Hepatic stellate cell (primary cell): ENCODE results near the gene ELF5.
A peak's percentile ranks its signal among the peaks of the same experiment; 100 is the strongest.

ENCODE experiments used
- DNase-seq: peaks from one replicate; pipeline ENCODE4 v3.0.0; 2011; ENCODE audit warnings: low spot score

The ELF5 gene

DNA sequence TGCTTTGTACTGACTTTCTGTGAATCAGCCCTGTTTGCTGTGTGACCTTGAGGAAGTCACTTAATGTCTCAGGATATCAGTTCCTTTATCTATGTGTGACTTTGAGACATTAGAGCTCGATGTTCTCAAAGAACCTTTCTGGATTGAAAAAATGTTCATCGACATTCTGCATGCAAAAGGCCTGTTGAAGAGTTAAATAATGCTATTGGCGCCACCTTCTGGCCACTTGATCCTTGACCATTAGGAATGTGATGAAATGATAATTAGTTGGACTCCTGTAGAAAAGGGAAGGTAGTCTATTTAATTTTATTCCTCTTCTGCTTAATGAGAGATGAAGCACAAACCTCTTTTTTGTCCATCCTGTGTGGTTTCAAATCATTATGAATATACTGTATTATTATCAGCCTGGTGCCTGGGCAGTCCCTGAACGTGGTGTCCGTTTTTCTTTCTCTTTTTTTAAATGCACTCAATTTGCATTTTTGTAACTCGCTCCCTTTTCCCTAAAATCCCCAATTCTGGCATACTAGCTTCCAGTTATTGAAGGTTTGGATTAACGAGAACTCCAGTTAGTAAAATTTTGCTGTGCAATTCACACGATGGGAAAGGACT is 20.7 kb downstream of the ELF5 start:
- DNase-seq = peak; percentile 52

DNA sequence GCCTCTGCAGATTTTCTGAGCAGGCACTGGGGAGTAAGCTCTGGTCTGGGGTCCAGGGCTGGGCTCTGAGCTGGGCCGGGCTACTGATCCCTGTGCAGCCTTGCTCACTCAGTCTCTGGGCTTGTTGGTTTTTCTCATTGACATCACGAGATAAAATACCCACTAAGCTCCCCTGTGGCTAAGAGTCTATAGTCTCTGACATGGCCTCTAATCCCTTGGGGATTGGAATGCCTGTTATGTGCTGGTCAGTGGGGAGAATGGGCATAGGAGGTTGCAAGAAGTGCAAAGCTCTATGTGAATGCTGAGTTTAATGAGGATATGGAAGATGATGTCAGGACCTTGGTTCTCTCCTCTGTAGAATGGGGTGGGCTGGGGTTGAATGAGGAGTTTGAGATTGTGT is 23.3 kb downstream of the ELF5 start:
- DNase-seq = no peak

DNA sequence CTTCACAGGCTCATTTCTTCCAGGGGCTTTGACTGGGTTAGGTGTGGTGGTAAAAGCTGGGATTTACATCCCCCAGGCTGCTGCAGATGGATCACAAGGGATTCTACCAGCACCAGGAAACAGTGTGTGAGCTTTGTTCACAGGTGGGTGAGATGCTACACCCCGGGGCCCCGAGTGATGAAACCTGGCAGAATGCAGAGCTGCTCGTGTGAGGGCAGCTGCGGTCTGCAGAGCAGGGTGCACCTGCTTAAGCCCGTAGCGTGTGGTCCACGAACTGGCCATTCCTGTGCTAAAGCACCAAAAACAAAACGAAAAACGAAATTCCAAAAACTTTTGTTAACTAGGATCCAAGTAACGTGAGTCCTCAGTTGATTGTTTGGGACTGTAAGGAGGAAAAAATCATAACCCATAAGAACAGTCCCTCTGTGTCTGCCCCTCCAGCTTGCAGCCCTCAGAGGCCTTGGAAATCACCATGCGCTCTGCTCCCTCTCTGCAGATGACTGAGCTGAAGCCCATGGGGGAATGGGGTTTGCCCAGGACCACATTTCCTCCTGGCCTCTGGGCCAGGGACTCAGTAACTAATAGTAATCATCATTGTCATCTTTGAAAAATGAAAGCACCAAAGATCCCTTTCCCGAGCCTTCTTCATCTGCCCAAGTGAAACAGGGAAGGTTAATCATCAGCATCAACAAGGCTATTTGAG is 24.6 kb downstream of the ELF5 start:
- no peak for DNase-seq

DNA sequence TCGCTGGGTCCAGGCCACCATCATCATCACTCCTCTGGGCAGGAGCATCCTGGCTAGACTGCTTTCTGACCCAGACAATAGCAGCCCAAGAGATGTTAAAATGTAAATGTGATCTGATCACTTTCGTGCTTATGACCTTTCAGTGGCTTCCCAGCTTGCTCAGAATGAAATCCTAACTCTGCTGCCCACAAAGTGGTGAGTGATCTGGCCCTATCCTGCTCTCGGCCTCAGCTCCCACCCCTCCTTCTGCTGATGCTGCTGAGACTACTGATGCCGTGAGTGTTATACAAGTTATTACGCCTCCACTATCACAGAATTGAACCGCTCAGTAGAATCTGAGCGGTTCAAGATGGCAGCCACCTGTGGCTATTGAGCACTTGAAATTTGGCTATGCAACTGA is 26.2 kb downstream of the ELF5 start:
- no peak for DNase-seq

DNA sequence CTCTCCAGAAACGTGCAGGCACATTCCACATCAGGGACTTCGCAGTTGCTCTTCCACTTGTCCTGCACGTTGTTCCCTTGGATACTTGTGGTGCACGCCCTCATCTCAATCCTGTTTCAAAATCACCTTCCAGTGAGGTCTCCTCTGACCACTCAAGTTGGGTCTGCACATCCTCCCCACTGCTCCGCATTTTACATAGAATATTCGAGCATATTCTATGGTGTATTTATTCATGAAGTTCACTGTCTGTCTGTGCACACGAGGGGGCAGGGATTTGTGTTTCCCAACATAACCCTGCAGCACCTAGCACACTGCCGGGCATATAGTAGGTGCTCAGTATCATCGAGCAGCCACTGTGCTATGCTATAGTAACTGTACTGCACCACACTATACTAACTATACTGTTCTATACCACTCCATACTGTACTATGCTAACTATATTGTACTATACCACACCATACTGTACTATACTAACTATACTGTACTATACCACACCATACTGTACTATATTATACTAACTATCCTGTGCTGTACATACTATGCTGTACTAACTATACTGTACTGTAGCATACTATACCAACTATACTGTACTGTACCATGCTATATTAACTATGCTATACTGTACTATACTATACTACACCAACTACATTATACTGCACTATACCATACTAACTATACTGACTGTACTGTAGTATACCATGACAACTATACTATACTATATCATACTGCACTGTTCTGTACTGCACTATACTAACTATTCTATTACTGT is 30.3 kb downstream of the ELF5 start:
- DNase-seq = no peak

DNA sequence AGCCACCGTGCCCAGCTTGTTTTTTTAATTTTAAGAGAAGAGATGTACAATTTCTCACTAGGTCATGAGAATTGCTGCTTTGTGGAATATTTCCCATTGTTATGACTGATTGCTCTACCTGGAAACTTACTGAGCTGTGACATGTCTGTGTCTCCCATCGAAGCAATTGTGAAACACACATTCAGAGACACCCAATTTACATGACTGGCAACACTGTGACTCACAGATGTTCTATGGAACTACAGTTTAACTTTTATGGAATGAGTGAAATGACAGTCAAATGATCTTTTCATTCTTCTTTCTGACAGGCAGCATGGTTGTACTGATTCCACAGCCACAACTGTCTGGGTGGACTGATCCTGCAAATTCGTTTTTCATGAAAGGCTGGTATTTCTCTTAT is 32.3 kb downstream of the ELF5 start:
- DNase-seq = no peak

DNA sequence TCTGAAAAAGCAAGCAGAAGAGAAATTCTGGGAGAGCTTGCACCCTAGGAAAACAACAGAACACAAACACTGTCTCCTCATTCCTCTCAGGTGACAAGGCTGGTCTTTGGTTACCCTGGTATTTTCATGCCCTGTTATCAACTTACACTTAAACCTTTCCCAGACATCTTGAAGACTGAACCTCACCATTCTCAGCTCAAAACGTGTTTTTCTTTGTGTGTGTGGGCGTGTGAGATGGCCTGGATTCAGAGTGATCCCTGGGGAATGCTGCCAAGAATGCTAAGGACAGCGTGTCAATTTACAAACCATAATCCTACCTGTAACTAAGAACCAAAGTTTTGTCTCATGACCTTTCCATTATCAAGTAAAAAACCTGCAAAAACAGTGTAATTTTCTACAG is 33.3 kb downstream of the ELF5 start:
- DNase-seq = no peak

DNA sequence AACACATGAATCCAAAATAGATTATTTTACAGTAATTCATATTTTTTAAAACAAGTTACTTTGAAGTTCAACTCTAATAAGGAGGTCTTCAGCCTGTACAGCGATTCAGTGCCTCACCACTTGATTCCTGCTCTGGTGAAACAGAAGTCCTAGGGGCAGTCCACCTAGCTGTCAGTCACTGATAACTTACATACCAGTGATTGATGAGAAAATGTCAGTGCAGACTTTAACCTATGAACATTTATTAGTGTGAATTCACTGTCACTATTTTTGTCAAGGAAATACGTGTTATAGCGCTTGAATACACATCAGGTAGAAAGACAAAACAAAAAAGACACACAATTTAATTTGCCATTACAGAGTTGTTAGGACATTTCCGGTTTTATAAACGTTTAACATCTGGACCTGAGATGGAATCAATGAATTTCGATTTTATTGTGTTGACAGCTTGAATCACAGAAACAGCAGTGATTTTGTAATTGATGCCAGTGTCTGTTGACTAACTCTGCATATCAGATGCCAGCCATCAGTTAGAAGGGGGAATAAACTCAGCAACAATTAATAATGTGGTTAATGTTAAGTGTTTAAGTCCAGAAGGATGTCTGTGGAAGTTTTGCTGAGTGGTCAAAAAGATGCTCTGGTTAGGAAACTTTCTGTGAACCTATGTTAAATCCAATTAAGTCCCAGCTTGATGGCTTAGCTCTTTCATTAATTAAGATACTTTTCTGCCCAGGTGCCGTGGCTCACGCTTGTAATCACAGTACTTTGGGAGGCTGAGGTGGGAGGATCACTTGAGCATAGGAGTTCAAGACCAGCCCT is 34.5 kb downstream of the ELF5 start:
- no peak for DNase-seq

DNA sequence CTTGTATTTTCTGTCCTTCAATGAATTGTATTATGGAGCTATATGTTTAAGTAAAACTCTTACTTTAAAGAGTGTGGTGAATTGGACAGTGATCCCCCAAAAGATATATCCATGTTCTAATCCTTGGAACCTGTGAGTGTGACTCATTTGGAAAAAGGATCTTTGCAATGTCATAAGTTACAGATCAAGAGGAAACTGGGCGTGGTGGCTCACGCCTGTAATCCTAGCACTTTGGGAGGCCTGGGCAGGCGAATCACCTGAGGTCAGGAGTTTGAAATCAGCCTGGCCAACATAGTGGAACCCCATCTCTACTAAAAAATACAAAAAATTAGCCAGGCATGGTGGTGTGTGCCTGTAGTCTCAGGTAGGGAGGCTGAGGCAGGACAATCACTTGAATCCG is 36.7 kb downstream of the ELF5 start:
- DNase-seq = no peak

DNA sequence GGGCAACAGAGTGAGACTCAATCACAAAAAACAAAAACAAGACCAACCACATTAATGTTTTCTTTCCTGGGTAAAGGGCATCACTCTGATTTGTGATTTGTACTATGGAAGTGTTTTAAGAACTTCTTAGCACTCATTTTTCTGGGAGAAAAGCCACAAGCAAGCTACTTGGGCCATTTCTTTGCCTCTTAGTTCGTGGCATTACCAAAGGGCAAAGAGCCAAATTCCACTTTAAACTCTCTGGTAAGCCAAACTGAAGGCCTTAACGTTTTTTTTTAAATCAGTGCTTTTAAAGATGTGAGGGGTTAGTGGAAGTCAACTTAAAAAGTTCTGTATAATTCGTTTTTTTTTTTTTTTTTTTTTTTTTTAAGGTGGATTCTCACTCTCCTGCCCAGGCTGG is 37.9 kb downstream of the ELF5 start:
- no peak for DNase-seq

DNA sequence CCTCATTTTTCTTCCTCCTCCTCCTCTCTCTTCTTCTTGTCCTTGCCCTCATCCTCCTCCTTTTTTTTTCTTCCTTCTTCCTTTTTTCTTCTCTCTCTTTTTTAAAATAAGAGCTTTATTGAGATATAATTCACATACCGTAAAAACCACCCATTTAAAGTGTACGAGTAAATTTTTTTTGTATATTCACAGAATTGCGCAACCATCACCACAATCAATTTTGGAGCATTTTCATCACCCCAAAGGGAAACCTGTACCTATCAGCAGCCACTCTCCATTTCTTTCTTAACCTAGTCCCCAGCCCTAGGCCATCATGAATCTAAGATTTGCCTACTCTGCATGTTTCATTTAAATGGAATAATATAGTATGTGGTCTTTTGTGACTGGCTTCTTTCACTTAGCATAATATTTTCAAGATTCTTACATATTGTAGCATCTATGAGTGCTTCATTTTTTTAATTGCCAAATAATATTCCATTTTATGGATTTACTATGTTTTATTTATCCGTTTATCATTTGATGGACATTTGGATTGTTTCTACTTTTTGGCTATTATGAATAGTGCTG is 39.9 kb downstream of the ELF5 start:
- DNase-seq = no peak

DNA sequence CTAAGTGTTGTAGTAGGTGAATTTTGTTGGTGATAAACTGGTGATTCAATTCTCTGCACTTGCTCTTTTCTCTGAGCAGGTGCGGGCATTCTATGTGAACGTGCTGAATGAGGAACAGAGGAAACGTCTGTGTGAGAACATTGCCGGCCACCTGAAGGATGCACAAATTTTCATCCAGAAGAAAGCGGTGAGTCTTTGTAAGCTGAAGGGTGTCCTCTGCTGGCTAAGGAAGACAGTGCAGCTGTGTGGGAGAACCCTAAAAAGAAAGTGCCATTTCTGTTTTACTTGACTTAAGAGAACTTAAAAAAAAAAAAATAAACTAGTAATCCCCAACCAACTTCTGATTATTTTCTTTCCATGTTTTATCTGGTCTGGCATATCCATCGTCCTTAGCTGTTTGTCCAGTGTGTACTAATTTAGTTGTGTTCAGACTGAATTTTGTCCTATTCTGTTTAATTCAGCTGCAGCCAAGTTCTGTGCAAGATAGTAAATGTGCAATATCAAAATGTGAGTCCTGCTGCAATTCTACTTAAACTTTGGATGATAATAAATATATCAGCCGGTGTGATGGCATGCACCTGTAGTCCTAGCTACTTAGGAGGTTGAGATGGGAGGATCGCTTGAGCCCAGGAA is 45.3 kb downstream of the ELF5 start:
- no peak for DNase-seq

DNA sequence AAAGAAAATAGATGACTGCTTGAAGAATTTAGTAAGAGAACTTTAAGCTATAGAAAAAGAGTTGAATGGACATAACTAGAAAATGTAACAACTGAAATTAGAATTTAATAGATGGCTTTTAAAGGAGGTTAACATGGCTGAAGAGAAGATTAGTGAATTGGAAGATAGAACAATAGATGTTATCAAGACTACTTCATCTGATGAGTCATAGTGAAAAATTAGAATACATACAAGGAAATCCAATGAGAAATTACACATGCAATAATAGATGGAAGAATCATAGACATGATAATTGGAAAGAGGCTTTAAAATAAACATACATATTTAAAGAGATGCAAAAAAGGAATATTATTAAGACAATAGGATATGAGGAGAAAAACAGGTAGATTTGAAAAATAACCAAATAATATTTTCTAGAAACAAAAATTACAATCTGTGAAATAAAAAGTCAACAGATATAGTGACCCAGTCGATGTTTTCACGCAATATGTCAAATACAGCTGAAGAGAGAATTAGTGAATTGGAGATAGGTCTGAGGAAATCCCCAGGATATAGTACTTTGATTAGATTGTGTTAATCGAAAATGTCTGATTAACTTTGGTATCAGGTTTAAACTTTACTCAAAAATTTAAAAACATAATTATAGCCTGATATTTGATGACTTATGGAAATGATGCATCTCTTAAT is 46.6 kb downstream of the ELF5 start:
- DNase-seq = no peak

DNA sequence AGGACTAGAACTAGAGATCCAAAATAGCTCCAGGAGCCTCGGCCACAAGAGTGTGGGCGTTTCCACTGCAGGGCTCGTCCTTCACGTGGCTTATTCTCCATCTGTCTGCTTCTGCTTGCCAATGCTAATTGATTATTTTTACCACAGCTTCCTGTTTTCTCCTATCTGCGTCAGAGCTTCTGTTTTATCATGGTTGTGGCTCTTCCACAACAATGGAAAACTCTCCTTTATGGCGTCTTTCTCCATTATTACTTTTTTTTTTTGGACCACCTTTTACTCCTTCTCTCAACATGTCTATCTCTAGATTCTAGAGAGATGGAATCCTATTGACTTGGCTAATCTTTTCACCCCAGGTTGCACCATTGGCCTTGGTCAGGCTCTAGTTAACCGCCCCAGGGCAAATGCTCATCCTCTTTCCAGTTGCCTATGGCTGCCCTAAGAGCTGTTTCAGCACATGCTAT is 49.0 kb downstream of the ELF5 start:
- no peak for DNase-seq

DNA sequence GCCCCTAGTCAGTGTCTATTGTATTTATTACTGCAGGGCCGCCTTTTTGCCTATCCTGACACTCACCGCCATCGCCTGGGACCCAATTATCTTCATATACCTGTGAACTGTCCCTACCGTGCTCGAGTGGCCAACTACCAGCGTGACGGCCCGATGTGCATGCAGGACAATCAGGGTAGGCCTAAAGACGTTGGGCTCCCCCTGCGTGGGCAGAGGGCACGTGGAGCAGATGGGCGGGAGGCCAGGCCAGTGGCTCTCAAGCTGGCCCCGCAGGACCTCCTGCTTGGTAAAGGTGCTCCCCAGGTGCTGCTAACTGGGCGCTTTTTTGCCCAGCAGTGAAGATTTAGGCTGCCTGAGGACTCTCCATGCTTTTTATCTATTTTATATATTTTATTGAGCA is 52.4 kb downstream of the ELF5 start:
- DNase-seq = no peak

DNA sequence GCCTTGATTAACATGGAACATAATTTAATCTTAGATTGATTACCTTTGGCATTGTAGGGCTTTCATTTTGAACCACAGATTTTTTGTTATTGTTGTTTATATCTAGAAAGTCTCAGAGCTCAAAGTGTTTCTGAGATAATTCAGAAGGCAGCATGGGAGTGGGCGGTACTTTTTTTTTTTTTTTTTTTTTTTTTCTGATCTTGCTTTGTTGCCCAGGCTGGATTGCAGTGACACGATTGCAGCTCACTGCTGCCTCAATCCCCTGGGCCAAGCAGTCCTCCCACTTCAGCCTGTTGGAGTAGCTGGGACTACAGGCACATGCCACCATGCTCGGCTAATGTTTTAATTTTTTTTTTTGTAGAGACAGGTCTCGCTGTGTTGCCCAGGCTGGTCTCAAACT is 53.3 kb downstream of the ELF5 start:
- no peak for DNase-seq

DNA sequence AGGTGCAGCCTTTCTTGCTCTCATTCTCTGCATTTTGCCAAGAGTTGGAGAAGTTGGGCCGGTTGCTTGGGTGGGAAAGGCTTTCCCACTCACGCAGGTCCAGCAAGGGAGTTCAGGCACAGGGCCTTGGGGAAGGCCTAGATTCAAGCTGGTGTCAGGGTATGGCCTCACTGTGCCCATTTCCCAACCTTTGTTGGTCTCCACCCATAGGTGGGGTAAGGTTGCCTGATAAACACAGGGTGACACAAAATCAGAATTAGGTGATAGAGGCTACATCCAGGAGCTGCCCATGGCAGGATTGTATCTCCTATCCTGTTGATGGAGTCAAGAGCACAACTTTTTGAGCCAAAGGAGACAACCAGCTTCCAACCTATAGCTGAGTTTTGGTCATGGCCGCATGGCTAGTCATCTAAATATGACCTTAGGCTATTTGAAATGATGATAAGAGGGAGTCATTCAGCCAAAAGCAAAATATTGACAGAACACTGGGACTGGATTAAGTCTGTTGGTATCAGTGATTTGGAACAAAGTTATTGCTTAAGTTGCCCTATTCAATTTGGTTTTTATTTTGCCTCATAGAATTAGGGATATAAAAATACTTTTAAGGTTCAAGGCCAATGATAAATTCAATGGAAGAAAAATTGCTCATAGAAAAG is 54.0 kb downstream of the ELF5 start:
- no peak for DNase-seq

DNA sequence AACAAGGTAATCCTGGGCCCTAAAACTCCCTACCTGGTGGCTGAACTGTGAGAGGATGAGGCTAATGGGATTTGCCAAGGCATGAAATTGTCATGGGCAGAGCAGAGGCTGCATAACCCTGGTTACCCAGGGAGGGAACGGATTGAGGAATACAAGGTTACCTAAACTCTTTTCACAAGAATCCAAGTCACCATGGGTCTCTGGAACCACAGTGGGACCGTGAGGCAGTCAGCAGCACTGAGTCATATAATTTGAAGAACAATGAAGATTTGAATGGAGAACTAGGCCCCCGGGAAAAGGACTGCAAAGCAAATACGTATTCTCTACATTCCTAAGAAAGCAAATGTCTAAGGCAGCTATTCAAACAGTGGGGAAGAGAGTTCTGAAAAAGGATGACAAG is 55.1 kb downstream of the ELF5 start:
- DNase-seq = no peak

DNA sequence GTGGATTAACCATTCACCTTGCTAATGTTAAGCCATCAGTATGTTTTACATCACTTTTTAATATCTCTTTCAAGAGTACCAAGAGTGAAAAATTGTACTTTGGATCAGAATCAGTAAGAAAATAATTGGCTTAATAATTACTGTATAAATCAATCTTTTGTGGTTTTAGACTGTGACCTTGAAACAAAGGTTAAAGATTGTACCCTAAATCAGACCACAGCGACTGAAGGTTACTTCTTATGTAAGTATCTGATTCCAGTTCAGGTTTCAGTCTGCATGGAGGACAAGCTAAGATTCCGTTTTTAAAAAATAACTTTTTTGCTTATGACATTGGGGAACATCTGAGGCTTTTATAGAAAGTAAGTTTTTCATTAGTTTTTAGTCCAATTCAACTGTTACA is 56.0 kb downstream of the ELF5 start:
- no peak for DNase-seq

DNA sequence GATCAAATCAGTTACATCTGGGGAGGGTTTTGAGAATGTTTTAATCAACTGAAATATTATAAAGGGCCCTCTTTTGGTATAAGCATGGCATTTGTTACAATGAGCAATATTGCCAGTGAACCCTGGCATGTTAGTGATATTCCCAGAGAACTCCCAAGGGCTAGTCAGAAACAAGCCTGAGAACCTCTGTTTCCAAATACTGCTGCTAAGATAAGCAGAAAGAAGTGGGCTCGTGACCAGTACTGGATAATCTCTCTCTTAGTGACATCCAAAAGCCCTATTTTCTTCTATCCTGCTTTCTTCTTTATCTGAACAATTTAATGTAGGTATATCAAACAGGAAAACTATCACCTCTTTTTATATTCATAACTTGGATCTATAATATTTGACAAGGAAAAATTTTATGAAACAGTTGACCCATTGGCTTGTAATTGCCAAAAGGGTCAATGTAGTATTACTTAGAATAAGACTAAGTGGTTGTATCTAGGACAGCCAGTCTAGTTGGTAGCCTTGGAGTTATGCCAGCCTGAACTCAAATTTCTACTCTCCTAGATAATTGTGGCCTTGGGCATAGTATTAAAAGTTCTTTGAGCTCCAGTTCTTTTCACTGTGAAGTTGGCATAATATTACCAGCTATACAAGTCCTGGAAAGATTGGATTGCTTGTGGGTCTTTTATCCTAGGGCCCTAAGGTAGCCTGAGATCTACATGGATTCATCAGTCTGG is 59.1 kb downstream of the ELF5 start:
- no peak for DNase-seq
